ENCODE data around the gene TTC7B. TPM values are rescaled to one million over a fixed set of nuclear protein-coding genes. Genes with fewer than 3 reads are reported as not detected.

The TTC7B gene
- total and polyA plus RNA-seq, 2 experiments from 2014 or later = 7.9 to 28.6 TPM

- no peak for ATAC-seq
- Histone ChIP-seq H3K9me2 (ENCODE audit: insufficient read depth) (peaks cover 12% of the 10 kb centered on the region; the same call in 1 of the 2 replicates), H2AFZ (no peak overlapping the region), H3K27ac (ENCODE audit: low read depth) (no peak overlapping the region), H3K4me2 (no peak overlapping the region), H3K4me1 (ENCODE audit: insufficient read depth) (peaks cover 20% of the 10 kb centered on the region), H3K79me2 (replicated peaks; ENCODE audit: insufficient read depth) (no peaks in the 10 kb centered on the region), H3K27me3 (ENCODE audit: insufficient read depth) (no peaks in the 10 kb centered on the region), H3K36me3 (ENCODE audit: insufficient read depth) (no peaks in the 10 kb centered on the region), H3K4me3 (no peak overlapping the region), H4K20me1 (replicated peaks; ENCODE audit: insufficient read depth) (no peaks in the 10 kb centered on the region), H3F3A (replicated peaks; ENCODE audit: low read depth) (no peaks in the 10 kb centered on the region)
- no peak for DNase-seq (ENCODE audit: low spot score)
- Mint-ChIP-seq H3K27ac (no peak overlapping the region), H3K9me3 (no peaks in the 10 kb centered on the region), H3K27me3 (ENCODE audit: insufficient read depth, low read depth, poor library complexity) (no peaks in the 10 kb centered on the region), H3K4me3 (no peak overlapping the region), H3K4me1 (peaks cover 45% of the 10 kb centered on the region), H3K36me3 (ENCODE audit: low read depth) (peaks cover 2% of the 10 kb centered on the region; the same call in 1 of the 3 replicates)
- TF ChIP-seq ETS1 (IDR thresholded peaks at IDR 0.05) (no peak), CREB1 (CRISPR knock-in tag; IDR thresholded peaks at IDR 0.05; ENCODE audit: low read depth) (no peak), REST (IDR thresholded peaks at IDR 0.05; ENCODE audit: unreplicated experiment) (no peak), CTCF (conservative IDR thresholded peaks at IDR 0.05; ENCODE audit: low read depth in 2 of 2) (no peak), ZNF331 (CRISPR knock-in tag; IDR thresholded peaks at IDR 0.05; ENCODE audit: low read depth) (no peak), ZNF462 (CRISPR knock-in tag; IDR thresholded peaks at IDR 0.05) (no peak), EZH2 (IDR thresholded peaks at IDR 0.05; ENCODE audit: low read depth, unreplicated experiment) (no peak), EZH2phosphoT487 (IDR thresholded peaks at IDR 0.05; ENCODE audit: unreplicated experiment) (no peak), POLR2AphosphoS5 (IDR thresholded peaks at IDR 0.05; ENCODE audit: low read depth) (no peak), JUNB (IDR thresholded peaks at IDR 0.05; ENCODE audit: unreplicated experiment) (no peak), ZNF114 (CRISPR knock-in tag; IDR thresholded peaks at IDR 0.05) (no peak), NANOG (IDR thresholded peaks at IDR 0.05; ENCODE audit: borderline replicate concordance) (no peak), STAT1 (IDR thresholded peaks at IDR 0.05; ENCODE audit: unreplicated experiment) (no peak)
Observed at GRCh38 chr14:90647473-90648005, 168.7 kb downstream of the TTC7B start.

All from GM23338 (cell line).